HG03469 (cell line): ENCODE results near the gene MTERF2.

ENCODE experiments used
- ATAC-seq: cut with Tn5 transposase; IDR thresholded peaks from one replicate; pipeline ENCODE4 v1.9.1; 2021; ENCODE audit warnings: mild to moderate bottlenecking, moderate library complexity, moderate number of reproducible peaks; ENCODE audit not compliant: unreplicated experiment

Gene MTERF2

GRCh38 chr12:106954462-106955376 lies 32.2 kb downstream of the MTERF2 start:
- no peak for ATAC-seq

- no peak for ATAC-seq
Observed at GRCh38 chr12:106953352-106954250, 33.3 kb downstream of the MTERF2 start.

- ATAC-seq, result no peak
Observed at GRCh38 chr12:106950591-106950990, 36.4 kb downstream of the MTERF2 start.

GRCh38 chr12:106947461-106947860 lies 39.5 kb downstream of the MTERF2 start:
- ATAC-seq, result no peak

- no peak for ATAC-seq
Observed at GRCh38 chr12:106945261-106945851, 41.6 kb downstream of the MTERF2 start.

GRCh38 chr12:106942775-106943174 lies 44.2 kb downstream of the MTERF2 start:
- ATAC-seq, result no peak

- ATAC-seq, result no peak
Observed at GRCh38 chr12:106941481-106942156, 45.3 kb downstream of the MTERF2 start.

- ATAC-seq, result no peak
Observed at GRCh38 chr12:106934277-106934676, 52.7 kb downstream of the MTERF2 start.
